GM12878 (cell line): ENCODE measurements around the gene MSL2.

ENCODE experiments used
- CTCF ChIP-seq, 3 experiments: IDR thresholded peaks in 2 of 3; conservative IDR thresholded peaks in 1 of 3; 2 replicates each; pipeline ENCODE4 v1.5.1; 2011; ENCODE audit warnings: low read depth in 3 of 3, low read length in 3 of 3, mild to moderate bottlenecking in 3 of 3, control low read depth in 2 of 3, moderate library complexity in 2 of 3, inconsistent platforms in 1 of 3, mixed read lengths in 1 of 3; ENCODE audit not compliant: control insufficient read depth in 2 of 3, insufficient read depth in 1 of 3; ENCODE audit errors: extremely low read depth in 1 of 3
- FOXM1 ChIP-seq: IDR thresholded peaks from 2 replicates; pipeline ENCODE4 v1.6.1; 2012; ENCODE audit warnings: low read depth, mild to moderate bottlenecking, inconsistent platforms, low read length, moderate library complexity
- MAX ChIP-seq: IDR thresholded peaks from 2 replicates; pipeline ENCODE4 v1.6.1; 2012; ENCODE audit warnings: low read depth, low read length, improper control_type of control experiment
- MEF2B ChIP-seq: fragments of 450-650 bp; IDR thresholded peaks from 2 replicates; pipeline ENCODE4 v1.6.1; 2018; ENCODE audit warnings: mild to moderate bottlenecking, moderate library complexity; ENCODE audit not compliant: partially characterized antibody, poor library complexity, severe bottlenecking
- NBN ChIP-seq: fragments of 450-650 bp; IDR thresholded peaks from 2 replicates; pipeline ENCODE4 v1.6.1; 2016
- POLR2AphosphoS5 ChIP-seq: IDR thresholded peaks from 2 replicates; pipeline ENCODE4 v1.6.1; 2011; ENCODE audit warnings: mild to moderate bottlenecking, low read length, inconsistent platforms

GRCh38 chr3:136105044-136105443, 91.1 kb downstream of the MSL2 start:
- TF ChIP-seq POLR2AphosphoS5 (no peak), MAX (no peak), MEF2B (no peak), NBN (no peak), CTCF (IDR thresholded peaks at IDR 0.05 in 2 of 3, conservative IDR thresholded peaks at IDR 0.05 in 1 of 3; ENCODE audit: control insufficient read depth in 2 of 3, extremely low read depth in 1 of 3, insufficient read depth in 1 of 3, low read depth in 3 of 3, low read length in 3 of 3) (no peak), FOXM1 (no peak)
